Panc1 (cell line): Measurements from ENCODE around the gene APBB1IP. TPM values are rescaled to one million over a fixed set of nuclear protein-coding genes. Genes with fewer than 3 reads are reported as not detected.
"Not testable (repeated sequence)": the region's sequence is repeated elsewhere in the genome, so short reads cannot be mapped to it uniquely, and the experiment has no call there.

Source experiments
- ATAC-seq: fragments of 200-7000 bp; cut with Tn5 transposase; 2 replicates; pipeline ENCODE4 v1.9.1; 2020; ENCODE audit warnings: mild to moderate bottlenecking, moderate library complexity
- BruUV-seq: library from RNA; stranded (reverse); fragments of 400-500 nt; replicated peaks from 2 replicates; lab custom pipeline; 2021; lab: Mats Ljungman, UMichigan
- CTCF ChIA-PET: fragments of 300-600 bp; sonication (Branson Sonifier 250); formaldehyde crosslinking; loops from one replicate; lab custom pipeline; 2022; ENCODE audit warnings: antibody characterized with exemption; lab: Charles Lee
- POLR2A ChIA-PET: fragments of 300-600 bp; sonication (Branson Sonifier 250); formaldehyde crosslinking; loops from one replicate; lab custom pipeline; 2022; ENCODE audit warnings: antibody characterized with exemption; lab: Charles Lee
- DNase-seq: peaks from one replicate; pipeline ENCODE4 v3.0.0-alpha.2; 2010; ENCODE audit warnings: low read depth, low spot score
- H3K27ac ChIP-seq: 2 replicates; pipeline ENCODE4 v1.5.1; 2011; ENCODE audit warnings: mild to moderate bottlenecking, low read length, inconsistent platforms
- H3K27me3 ChIP-seq: fragments of 200-500 bp; sonication (Bioruptor generic); 2 replicates; pipeline ENCODE4 v1.6.0; 2014; ENCODE audit warnings: low read length, inconsistent platforms; ENCODE audit not compliant: control insufficient read depth, insufficient read depth
- H3K36me3 ChIP-seq: fragments of 200-500 bp; sonication (Bioruptor generic); 2 replicates; pipeline ENCODE4 v1.5.1; 2014; ENCODE audit warnings: inconsistent platforms, mild to moderate bottlenecking, low read length, moderate library complexity; ENCODE audit not compliant: control insufficient read depth, insufficient read depth
- H3K4me1 ChIP-seq: 2 replicates; pipeline ENCODE4 v1.5.1; 2011; ENCODE audit warnings: inconsistent platforms, mild to moderate bottlenecking, low read length, moderate library complexity; ENCODE audit not compliant: control insufficient read depth, insufficient read depth
- H3K4me3 ChIP-seq, 2 experiments: 2 replicates each; pipeline ENCODE4 v1.5.1; 2011 to 2012; ENCODE audit warnings: low read depth in 2 of 2, low read length in 2 of 2, mild to moderate bottlenecking in 2 of 2, inconsistent platforms in 1 of 2, moderate library complexity in 1 of 2
- H3K9me3 ChIP-seq: fragments of 200-500 bp; sonication (Bioruptor generic); 2 replicates; pipeline ENCODE4 v1.5.1; 2014; ENCODE audit warnings: low read depth, mild to moderate bottlenecking, inconsistent platforms, low read length, moderate library complexity; ENCODE audit not compliant: control insufficient read depth, insufficient read depth
- CTCF ChIP-seq: fragments of 450-650 bp; IDR thresholded peaks from 2 replicates; pipeline ENCODE4 v1.5.1; 2017; ENCODE audit warnings: mild to moderate bottlenecking
- POLR2AphosphoS5 ChIP-seq: IDR thresholded peaks from 2 replicates; pipeline ENCODE4 v1.6.1; 2012; ENCODE audit warnings: mild to moderate bottlenecking, low read depth, low read length, moderate library complexity
- REST ChIP-seq, 2 experiments: IDR thresholded peaks; 2 replicates each; pipeline ENCODE4 v1.6.1; 2011 to 2012; ENCODE audit warnings: low read depth in 2 of 2, control low read depth in 1 of 2, low read length in 1 of 2, mild to moderate bottlenecking in 1 of 2, moderate library complexity in 1 of 2; ENCODE audit not compliant: insufficient read depth in 1 of 2
- SIN3A ChIP-seq: IDR thresholded peaks from 2 replicates; pipeline ENCODE4 v1.6.1; 2012; ENCODE audit warnings: low read depth, mild to moderate bottlenecking, low read length, moderate library complexity, borderline replicate concordance; ENCODE audit not compliant: insufficient read depth
- TCF7L2 ChIP-seq: IDR thresholded peaks from 2 replicates; pipeline ENCODE4 v1.6.1; 2011; ENCODE audit warnings: mild to moderate bottlenecking, low read depth, low read length, inconsistent platforms
- in situ Hi-C: cut with HindIII; loops from 2 replicates; pipeline ENCODE4 v1.10.0; 2016; ENCODE audit warnings: low sequenced_read_pairs, low pct_unique_long_range_greater_than_20kb
- intact Hi-C: fragments of 100-400 bp; cut with micrococcal nuclease; formaldehyde crosslinking; loops from one replicate; pipeline ENCODE4 v1.10.0; 2022; ENCODE audit not compliant: unreplicated experiment
- total RNA-seq: library from RNA; stranded (reverse); gene quantifications from one replicate; pipeline ENCODE4 v1.2.1, GENCODE V29; 2021; ENCODE audit not compliant: unreplicated experiment

APBB1IP gene
- total RNA-seq, 1 experiment from 2014 or later: 0.21 TPM

- Histone ChIP-seq H3K4me3 (no peak overlapping the region), H3K4me1 (no peaks in the 10 kb centered on the region), H3K27me3 (no peaks in the 10 kb centered on the region), H3K9me3 (no peaks in the 10 kb centered on the region), H3K36me3 (no peaks in the 10 kb centered on the region), H3K27ac (no peak overlapping the region)
- in situ Hi-C loops: no loop called here
- CTCF ChIA-PET: no interaction called here
- DNase-seq (no peak), ATAC-seq (no peak)
- TF ChIP-seq POLR2AphosphoS5 (no peak), TCF7L2 (no peak), REST (IDR thresholded peaks at IDR 0.05; ENCODE audit: insufficient read depth in 1 of 2, low read depth in 2 of 2, low read length in 1 of 2) (no peak), CTCF (no peak), SIN3A (no peak)
- POLR2A ChIA-PET: no interaction called here
- BruUV-seq: no TSS peak
- intact Hi-C loops: no loop called here
These were observed 34.3 kb downstream of the APBB1IP start for GRCh38 chr10:26472492-26472778.

GRCh38 chr10:26474026-26474425 is 35.9 kb downstream of the APBB1IP start:
- Histone ChIP-seq H3K9me3 (no peaks in the 10 kb centered on the region), H3K27ac (no peak overlapping the region), H3K27me3 (no peaks in the 10 kb centered on the region), H3K4me3 (no peak overlapping the region), H3K36me3 (no peaks in the 10 kb centered on the region), H3K4me1 (no peaks in the 10 kb centered on the region)
- POLR2A ChIA-PET: no interaction called here
- TF ChIP-seq REST (IDR thresholded peaks at IDR 0.05; ENCODE audit: insufficient read depth in 1 of 2, low read depth in 2 of 2, low read length in 1 of 2): no peak
- TF ChIP-seq POLR2AphosphoS5: no peak
- TF ChIP-seq TCF7L2: no peak
- TF ChIP-seq CTCF: no peak
- TF ChIP-seq SIN3A: no peak
- CTCF ChIA-PET: no interaction called here
- no peak for DNase-seq
- intact Hi-C loops: no loop called here
- no peak for ATAC-seq
- in situ Hi-C loops: no loop called here
- no TSS peak for BruUV-seq

- not testable (repeated sequence) for BruUV-seq
These were observed 36.7 kb downstream of the APBB1IP start for GRCh38 chr10:26474845-26475244.

More at GRCh38 chr10:26474845-26475244, 36.7 kb downstream of the APBB1IP start:
- intact Hi-C loops, H3K9me3 ChIP-seq, DNase-seq, H3K4me3 ChIP-seq, in situ Hi-C loops, H3K4me1 ChIP-seq, H3K27me3 ChIP-seq, H3K27ac ChIP-seq, POLR2A ChIA-PET, ATAC-seq, H3K36me3 ChIP-seq, CTCF ChIA-PET: not testable (repeated sequence)
